NB4 (cell line): ENCODE data around the gene NXN.
"Not testable (repeated sequence)": the region's sequence is repeated elsewhere in the genome, so short reads cannot be mapped to it uniquely, and the experiment has no call there.

ENCODE experiments used
- DNase-seq: peaks from one replicate; pipeline ENCODE4 v3.0.0; 2010; ENCODE audit warnings: low read depth
- H3K4me3 ChIP-seq: one replicate; pipeline ENCODE4 v1.5.1; 2011; ENCODE audit warnings: mild to moderate bottlenecking, low read depth, low read length, moderate library complexity
- MYC ChIP-seq: IDR thresholded peaks from 2 replicates; pipeline ENCODE4 v1.6.1; 2011; ENCODE audit warnings: low read depth, low read length
- POLR2A ChIP-seq: IDR thresholded peaks from 2 replicates; pipeline ENCODE4 v1.6.1; 2011; ENCODE audit warnings: mild to moderate bottlenecking; ENCODE audit not compliant: insufficient read length; ENCODE audit errors: extremely low read depth
- TF ChIP-seq, protein P1 (sequence below): IDR thresholded peaks from one replicate; pipeline ENCODE4 v1.5.1; 2012; ENCODE audit warnings: low read depth, low read length
- TF ChIP-seq, protein P2 (sequence below): IDR thresholded peaks from 2 replicates; pipeline ENCODE4 v1.6.1; 2011; ENCODE audit warnings: low read depth, low read length

NXN gene

DNA sequence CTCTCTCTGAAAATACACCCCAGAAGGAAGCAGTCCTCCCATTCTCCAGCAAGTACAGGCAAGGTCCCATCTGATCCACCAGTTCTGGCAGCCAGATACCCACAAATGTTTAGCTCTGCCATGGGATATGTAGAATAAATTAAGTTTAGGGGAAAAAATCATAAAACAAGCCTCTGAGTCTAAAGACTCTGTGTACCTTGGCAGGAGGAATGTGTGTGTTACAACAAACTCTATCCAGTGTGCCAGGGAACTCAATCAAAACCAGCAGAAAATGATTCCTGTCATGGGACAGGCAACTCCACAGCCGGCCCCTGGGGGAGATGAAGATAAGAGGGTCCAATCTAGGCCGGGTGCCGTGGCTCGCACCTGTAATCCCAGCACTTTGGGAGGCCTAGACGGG, 124.0 kb downstream of the NXN start:
- TF ChIP-seq, protein P1, sequence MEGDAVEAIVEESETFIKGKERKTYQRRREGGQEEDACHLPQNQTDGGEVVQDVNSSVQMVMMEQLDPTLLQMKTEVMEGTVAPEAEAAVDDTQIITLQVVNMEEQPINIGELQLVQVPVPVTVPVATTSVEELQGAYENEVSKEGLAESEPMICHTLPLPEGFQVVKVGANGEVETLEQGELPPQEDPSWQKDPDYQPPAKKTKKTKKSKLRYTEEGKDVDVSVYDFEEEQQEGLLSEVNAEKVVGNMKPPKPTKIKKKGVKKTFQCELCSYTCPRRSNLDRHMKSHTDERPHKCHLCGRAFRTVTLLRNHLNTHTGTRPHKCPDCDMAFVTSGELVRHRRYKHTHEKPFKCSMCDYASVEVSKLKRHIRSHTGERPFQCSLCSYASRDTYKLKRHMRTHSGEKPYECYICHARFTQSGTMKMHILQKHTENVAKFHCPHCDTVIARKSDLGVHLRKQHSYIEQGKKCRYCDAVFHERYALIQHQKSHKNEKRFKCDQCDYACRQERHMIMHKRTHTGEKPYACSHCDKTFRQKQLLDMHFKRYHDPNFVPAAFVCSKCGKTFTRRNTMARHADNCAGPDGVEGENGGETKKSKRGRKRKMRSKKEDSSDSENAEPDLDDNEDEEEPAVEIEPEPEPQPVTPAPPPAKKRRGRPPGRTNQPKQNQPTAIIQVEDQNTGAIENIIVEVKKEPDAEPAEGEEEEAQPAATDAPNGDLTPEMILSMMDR: no peak
- no peak for TF ChIP-seq POLR2A
- TF ChIP-seq, protein P2, sequence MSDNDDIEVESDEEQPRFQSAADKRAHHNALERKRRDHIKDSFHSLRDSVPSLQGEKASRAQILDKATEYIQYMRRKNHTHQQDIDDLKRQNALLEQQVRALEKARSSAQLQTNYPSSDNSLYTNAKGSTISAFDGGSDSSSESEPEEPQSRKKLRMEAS: no peak
- TF ChIP-seq MYC: no peak
- no peak for DNase-seq
- no peak overlapping the region for H3K4me3 ChIP-seq

DNA sequence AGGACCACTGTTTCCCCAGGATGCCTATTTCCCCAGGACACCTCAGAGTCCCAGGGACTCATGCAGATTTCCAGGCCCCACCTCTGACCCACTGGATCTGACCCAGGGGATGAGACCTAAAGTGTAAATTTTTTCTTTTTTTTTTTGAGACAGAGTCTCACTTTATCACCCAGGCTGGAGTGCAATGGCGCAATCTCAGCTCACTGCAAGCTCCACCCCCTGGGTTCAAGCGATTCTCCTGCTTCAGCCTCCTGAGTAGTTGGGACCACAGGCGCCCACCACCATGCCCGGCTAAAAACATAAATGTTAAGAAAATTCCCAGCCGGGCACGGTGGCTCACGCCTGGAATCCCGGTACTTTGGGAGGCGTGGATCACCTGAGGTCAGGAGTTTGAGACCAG, 126.7 kb downstream of the NXN start:
- DNase-seq, H3K4me3 ChIP-seq: not testable (repeated sequence)

DNA sequence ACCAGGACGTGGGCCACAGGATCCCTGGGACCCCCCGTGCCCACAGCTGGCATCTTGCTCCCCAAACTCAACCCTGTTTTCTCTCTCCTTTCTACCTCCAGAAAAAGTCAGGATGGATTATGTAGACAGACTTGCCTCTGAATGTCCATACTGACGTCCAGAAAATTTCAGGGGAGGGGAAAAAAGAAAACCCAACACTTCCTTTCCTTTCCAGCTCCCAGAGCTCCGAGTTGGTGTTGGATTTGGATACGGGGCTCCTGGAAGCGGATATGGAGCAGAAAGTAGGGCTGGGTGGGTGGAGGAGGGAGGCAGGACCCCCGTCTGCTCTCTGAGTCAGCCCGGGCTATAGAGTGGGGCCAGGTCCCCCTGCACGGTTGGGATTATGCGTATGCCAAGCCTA, 127.2 kb downstream of the NXN start:
- H3K4me3 ChIP-seq: no peak overlapping the region
- no peak for DNase-seq
- TF ChIP-seq, protein P1: no peak
- TF ChIP-seq MYC (no peak), POLR2A (no peak)
- TF ChIP-seq, protein P2: no peak

DNA sequence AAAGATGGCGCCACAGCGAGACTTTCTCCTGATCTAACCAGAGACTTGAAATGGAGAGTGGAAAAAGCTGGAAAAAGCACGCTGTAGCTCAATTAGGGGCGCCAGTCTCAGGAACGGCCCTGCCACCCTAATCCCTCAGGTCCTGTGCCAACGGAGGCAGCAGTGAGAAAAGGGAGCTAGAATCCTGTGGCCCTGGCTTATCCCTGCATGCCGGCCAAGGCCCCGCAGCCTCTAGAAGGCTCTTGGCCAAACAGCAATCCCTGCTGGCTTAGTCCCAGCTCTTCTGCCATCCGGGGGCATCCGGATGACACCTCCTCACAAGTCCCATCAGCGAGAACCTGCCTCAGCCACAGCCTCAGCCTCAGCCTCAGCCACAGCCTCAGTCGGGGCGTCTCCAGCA, 127.7 kb downstream of the NXN start:
- H3K4me3 ChIP-seq: no peak overlapping the region
- TF ChIP-seq, protein P2: no peak
- TF ChIP-seq POLR2A (no peak), MYC (no peak)
- TF ChIP-seq, protein P1: no peak
- DNase-seq: no peak

DNA sequence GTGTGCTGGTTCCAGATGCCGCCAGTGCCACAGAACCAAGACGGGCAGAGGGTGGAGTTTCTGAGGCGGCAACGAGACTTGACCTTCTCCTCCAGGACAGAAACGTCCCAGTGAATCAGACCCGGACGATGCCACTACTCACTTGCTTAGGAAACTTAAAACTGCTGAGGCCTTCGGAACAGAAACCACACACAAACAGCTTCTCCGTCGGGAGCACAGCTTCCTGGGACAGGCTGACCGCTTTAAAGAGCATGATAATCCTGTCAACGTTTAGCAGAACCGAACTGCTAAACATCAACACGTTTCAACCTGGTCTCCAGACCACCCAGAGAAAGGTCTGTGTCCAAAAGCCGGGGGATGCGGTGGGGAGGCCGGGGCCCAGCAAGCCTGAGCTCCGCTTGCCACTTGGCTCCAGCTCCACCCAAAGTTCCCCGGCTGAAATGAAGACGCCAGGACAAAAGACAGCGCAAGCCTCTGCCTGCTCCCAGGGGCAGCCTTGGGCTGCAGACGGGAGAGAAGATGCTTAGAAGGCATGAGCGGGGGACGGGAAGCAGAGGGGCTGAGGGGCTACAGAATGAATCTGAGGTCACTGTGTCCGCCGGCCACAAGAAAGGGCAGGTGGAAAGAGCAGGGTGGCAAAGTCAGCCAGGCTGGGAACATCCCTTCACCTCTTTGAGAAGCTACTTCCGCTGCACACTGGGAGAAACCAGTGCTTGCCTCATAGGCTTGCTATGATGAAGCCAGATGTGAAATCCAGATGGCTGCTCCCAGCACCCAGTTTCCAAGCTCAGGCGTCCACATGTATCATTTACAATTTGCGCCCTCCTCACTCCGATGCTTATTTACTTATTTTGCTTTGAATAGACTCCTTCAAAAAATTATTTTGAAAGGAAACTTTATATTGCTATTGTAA, 128.5 kb downstream of the NXN start:
- H3K4me3 ChIP-seq: no peak overlapping the region
- TF ChIP-seq POLR2A (no peak), MYC (no peak)
- TF ChIP-seq, protein P2: no peak
- TF ChIP-seq, protein P1: no peak
- DNase-seq: no peak

DNA sequence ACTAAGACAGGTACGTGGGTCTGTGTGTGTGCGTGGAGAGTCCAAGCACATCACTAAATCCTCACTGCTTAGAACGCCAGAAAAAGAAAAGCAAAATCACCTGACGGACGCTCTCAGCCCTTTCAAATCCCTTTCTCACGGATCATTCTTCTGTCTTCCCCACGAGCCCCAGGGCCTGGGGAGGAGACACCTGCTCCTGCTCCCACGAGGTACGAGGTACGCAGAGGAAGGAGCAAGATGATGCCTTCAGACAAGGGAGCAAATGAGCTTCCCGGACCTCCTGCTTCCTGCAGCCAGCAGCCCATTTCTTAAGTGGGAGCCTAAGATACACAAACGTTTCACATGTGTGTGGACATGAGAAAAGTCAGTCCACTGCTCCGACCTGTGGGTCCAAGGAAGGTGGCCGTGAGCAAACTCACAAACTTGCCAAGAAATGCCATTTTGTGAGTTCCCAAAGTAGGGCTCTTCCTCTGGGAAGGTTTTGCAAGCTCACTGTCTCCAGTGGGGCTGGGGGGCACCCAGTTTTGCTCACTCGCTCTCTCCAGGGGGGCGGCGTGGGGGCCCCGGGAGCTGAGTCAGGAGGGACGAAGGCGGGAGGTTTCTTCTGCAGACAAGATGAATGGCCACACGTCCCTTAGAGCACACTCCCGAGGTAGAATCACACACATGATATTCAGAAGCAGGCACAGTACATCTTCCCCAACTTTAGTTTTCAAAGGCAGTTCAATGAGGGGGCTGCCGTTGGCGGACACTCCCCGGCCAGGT, 129.3 kb downstream of the NXN start:
- no peak overlapping the region for H3K4me3 ChIP-seq
- TF ChIP-seq, protein P1: no peak
- TF ChIP-seq POLR2A (no peak), MYC (no peak)
- TF ChIP-seq, protein P2: no peak

More for the DNA sequence above, 129.3 kb downstream of the NXN start:
- DNase-seq: no peak
